ENCODE results near the gene RPS26.
"Not testable (repeated sequence)": the region's sequence is repeated elsewhere in the genome, so short reads cannot be mapped to it uniquely, and the experiment has no call there.

DNA sequence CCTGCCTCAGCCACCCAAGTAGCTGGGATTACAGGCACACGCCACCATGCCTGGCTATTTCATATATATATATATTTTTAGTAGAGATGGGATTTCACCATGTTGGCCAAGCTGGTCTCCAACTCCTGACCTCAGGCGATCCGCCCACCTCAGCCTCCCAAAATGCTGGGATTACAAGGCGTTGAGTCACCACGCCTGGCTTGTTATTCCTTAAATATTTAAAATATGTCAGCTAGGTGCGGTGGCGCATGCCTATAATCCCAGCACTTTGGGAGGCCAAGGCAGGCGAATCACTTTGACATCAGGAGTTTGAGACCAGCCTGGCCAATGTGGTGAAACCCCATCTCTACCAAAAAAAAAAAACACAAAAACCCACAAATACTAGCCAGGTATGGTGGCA, 18.2 kb downstream of the RPS26 start:
- TF ChIP-seq, protein P1, sequence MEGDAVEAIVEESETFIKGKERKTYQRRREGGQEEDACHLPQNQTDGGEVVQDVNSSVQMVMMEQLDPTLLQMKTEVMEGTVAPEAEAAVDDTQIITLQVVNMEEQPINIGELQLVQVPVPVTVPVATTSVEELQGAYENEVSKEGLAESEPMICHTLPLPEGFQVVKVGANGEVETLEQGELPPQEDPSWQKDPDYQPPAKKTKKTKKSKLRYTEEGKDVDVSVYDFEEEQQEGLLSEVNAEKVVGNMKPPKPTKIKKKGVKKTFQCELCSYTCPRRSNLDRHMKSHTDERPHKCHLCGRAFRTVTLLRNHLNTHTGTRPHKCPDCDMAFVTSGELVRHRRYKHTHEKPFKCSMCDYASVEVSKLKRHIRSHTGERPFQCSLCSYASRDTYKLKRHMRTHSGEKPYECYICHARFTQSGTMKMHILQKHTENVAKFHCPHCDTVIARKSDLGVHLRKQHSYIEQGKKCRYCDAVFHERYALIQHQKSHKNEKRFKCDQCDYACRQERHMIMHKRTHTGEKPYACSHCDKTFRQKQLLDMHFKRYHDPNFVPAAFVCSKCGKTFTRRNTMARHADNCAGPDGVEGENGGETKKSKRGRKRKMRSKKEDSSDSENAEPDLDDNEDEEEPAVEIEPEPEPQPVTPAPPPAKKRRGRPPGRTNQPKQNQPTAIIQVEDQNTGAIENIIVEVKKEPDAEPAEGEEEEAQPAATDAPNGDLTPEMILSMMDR (IDR thresholded peaks at IDR 0.05), result not testable (repeated sequence)
- TF ChIP-seq POLR2A (IDR thresholded peaks at IDR 0.05), result not testable (repeated sequence)
